Gastrocnemius medialis (tissue), 4 donors: ENCODE measurements around the gene RFNG. TPM values are rescaled to one million over a fixed set of nuclear protein-coding genes. Genes with fewer than 3 reads are reported as not detected.

ENCODE experiments used
- ATAC-seq, 2 donors: fragments of 150-250 bp; one replicate each; pipeline ENCODE4 v1.9.1; 2016
- DNase-seq, 2 donors: peaks; one replicate each; pipeline ENCODE4 v3.0.0-alpha.2; 2019
- H3K27ac ChIP-seq, 4 donors: fragments of 200-600 bp; sonication (generic); 1 replicate in 1 of 4; 2 replicates in 3 of 4; pipeline ENCODE4 v1.5.1; 2016 to 2018; ENCODE audit warnings: mild to moderate bottlenecking in 2 of 4, moderate library complexity in 1 of 4
- H3K27me3 ChIP-seq, 3 donors: fragments of 200-600 bp; sonication (generic) in 2 of 3; 1 replicate in 1 of 3; 2 replicates in 2 of 3; pipeline versions ENCODE4 v1.5.1 to v1.6.0; 2016 to 2019; ENCODE audit warnings: mild to moderate bottlenecking in 1 of 3, moderate library complexity in 1 of 3
- H3K36me3 ChIP-seq, 2 donors: fragments of 200-600 bp; sonication (generic) in 1 of 2; one replicate each; pipeline ENCODE4 v1.5.1; 2017 to 2018
- H3K4me1 ChIP-seq, 2 donors: fragments of 200-600 bp; sonication (generic) in 1 of 2; one replicate each; pipeline ENCODE4 v1.5.1; 2016 to 2017; ENCODE audit warnings: mild to moderate bottlenecking in 2 of 2
- H3K4me3 ChIP-seq, 4 donors: fragments of 200-600 bp; sonication (generic) in 3 of 4; 1 replicate in 1 of 4; 2 replicates in 3 of 4; pipeline ENCODE4 v1.5.1; 2016 to 2019; ENCODE audit warnings: mild to moderate bottlenecking in 2 of 4
- H3K9me3 ChIP-seq, 3 donors: fragments of 200-600 bp; sonication (generic) in 2 of 3; 1 replicate in 1 of 3; 2 replicates in 2 of 3; pipeline ENCODE4 v1.5.1; 2016 to 2019
- POLR2A ChIP-seq, 2 donors: fragments of 450-650 bp; IDR thresholded peaks; one replicate each; pipeline ENCODE4 v1.6.1; 2017; ENCODE audit warnings: antibody characterized with exemption in 2 of 2, mild to moderate bottlenecking in 2 of 2, moderate library complexity in 2 of 2
- in situ Hi-C, 4 donors: fragments of 200-750 bp; cut with MboI; loops; one replicate each; pipeline versions ENCODE4 v1.15.0 to v1.8.0; 2017; ENCODE audit warnings: low sequenced_read_pairs in 4 of 4
- intact Hi-C: fragments of 100-400 bp; cut with DNase I; formaldehyde crosslinking; loops from one replicate; pipeline ENCODE4 v1.15.1; 2023; ENCODE audit warnings: low total_unique reads
- total RNA-seq, 4 donors: library from RNA; depleted of rRNA; stranded (reverse); fragments of >200 nt; gene quantifications; one replicate each; pipeline versions ENCODE4 v1.1.0 to v1.2.3, GENCODE V29; 2016
- TF ChIP-seq, protein P1 (sequence below), 5 experiments: fragments of 450-650 bp in 3 of 5; fragments of 200-600 bp in 2 of 5; sonication (generic) in 2 of 5; IDR thresholded peaks in 4 of 5; conservative IDR thresholded peaks in 1 of 5; 1 replicate in 4 of 5; 2 replicates in 1 of 5; pipeline ENCODE4 v1.5.1; 2016 to 2019; ENCODE audit warnings: antibody characterized with exemption in 5 of 5, mild to moderate bottlenecking in 3 of 5, moderate library complexity in 3 of 5

RFNG gene
- total RNA-seq, 4 donors from 2014 or later: 29.6 to 64.9 (median 49.1) TPM

DNA sequence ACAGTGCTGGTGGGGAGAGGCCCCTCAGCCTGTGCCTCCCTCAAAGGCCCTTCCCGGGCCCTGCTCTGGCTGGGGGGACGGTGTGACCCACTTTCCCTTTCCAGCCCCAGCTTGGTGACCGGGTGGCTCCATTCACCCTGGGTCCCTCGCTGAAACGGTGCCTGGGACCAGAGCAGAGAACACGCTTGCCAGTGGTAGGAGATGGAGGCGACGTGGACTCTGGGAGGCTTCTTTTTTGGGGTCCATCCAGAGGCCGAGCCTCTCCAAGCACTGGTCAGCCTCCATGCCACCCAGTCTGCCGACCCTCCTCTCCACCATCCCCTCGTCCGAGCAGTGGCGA lies 36.7 kb downstream of the RFNG start:
- Histone ChIP-seq H3K27ac (no peak overlapping the region), H3K4me1 (peaks cover 6 to 28% of the 10 kb centered on the region in 2 donors), H3K27me3 (no peaks in the 10 kb centered on the region), H3K4me3 (no peak overlapping the region), H3K9me3 (no peaks in the 10 kb centered on the region), H3K36me3 (peaks cover 0 to 3% of the 10 kb centered on the region in 2 donors)
- in situ Hi-C loops (no loop called here), intact Hi-C loops (no loop called here)
- TF ChIP-seq, protein P1, sequence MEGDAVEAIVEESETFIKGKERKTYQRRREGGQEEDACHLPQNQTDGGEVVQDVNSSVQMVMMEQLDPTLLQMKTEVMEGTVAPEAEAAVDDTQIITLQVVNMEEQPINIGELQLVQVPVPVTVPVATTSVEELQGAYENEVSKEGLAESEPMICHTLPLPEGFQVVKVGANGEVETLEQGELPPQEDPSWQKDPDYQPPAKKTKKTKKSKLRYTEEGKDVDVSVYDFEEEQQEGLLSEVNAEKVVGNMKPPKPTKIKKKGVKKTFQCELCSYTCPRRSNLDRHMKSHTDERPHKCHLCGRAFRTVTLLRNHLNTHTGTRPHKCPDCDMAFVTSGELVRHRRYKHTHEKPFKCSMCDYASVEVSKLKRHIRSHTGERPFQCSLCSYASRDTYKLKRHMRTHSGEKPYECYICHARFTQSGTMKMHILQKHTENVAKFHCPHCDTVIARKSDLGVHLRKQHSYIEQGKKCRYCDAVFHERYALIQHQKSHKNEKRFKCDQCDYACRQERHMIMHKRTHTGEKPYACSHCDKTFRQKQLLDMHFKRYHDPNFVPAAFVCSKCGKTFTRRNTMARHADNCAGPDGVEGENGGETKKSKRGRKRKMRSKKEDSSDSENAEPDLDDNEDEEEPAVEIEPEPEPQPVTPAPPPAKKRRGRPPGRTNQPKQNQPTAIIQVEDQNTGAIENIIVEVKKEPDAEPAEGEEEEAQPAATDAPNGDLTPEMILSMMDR (IDR thresholded peaks at IDR 0.05 in 4 of 5, conservative IDR thresholded peaks at IDR 0.05 in 1 of 5): no peak
- TF ChIP-seq POLR2A (IDR thresholded peaks at IDR 0.05): no peak
- DNase-seq (no peak), ATAC-seq (no peak)

DNA sequence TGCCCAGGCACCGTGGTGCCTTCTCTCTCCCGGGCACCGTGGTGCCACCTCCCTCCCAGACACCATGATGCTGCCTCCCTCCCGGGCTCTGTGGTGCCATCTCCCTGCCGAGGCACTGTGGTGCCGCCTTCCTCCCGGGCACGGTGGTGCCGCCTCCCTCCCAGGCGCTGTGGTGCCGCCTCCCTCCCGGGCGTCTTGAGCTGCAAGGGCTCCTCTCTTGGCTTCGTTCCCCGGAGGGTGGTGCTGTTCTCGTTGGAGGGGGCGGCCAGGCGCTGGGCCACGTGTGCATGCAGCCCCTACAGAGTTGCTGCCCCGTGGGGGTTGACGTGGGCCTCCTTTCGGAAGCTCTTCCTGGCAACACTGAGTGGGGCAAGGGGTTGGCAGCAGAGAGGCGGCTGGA lies 37.2 kb downstream of the RFNG start:
- in situ Hi-C loops (no loop called here), intact Hi-C loops (no loop called here)
- ATAC-seq (no peak), DNase-seq (no peak)
- Histone ChIP-seq H3K4me3 (no peak overlapping the region), H3K9me3 (no peaks in the 10 kb centered on the region), H3K27me3 (no peaks in the 10 kb centered on the region), H3K4me1 (peaks cover 6 to 23% of the 10 kb centered on the region in 2 donors), H3K27ac (no peak overlapping the region), H3K36me3 (peaks cover 0 to 3% of the 10 kb centered on the region in 2 donors)
- TF ChIP-seq, protein P1 (IDR thresholded peaks at IDR 0.05 in 4 of 5, conservative IDR thresholded peaks at IDR 0.05 in 1 of 5): no peak
- TF ChIP-seq POLR2A (IDR thresholded peaks at IDR 0.05): no peak

DNA sequence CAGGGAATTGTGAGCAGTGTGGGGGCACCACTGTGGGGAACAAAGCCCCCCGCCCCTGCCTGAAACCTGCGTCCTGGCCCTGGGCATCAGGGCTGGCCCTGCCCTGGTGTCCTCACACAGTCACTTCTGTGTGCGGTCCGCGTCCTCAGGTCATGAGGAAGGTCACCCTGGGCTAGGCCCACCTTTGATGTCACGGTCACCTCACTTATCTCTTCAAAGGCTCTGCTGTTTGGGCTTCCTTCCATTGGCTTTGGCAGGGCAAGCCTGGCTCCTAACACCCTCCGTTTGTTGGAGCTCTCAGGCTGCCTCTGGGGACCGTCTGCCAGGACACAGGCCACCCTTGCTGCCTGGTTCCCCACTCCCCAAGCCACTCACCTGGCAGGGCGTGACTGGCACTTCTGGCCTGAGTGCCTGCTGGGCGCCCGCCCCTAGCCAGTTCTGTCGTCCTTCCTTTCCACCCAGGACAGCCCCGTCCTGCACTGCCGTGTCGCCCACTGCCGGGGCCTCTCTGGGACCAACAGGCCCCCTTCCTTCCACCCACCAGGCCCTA lies 37.8 kb downstream of the RFNG start:
- H3K27ac ChIP-seq: no peak overlapping the region
- DNase-seq (no peak), ATAC-seq (no peak)
- no peaks in the 10 kb centered on the region for H3K9me3 ChIP-seq
- no peaks in the 10 kb centered on the region for H3K27me3 ChIP-seq
- H3K36me3 ChIP-seq: peaks cover 0 to 3% of the 10 kb centered on the region in 2 donors
- intact Hi-C loops: no loop called here
- H3K4me1 ChIP-seq: peaks cover 1 to 17% of the 10 kb centered on the region in 2 donors
- in situ Hi-C loops: no loop called here
- TF ChIP-seq POLR2A (IDR thresholded peaks at IDR 0.05): no peak
- TF ChIP-seq, protein P1 (IDR thresholded peaks at IDR 0.05 in 4 of 5, conservative IDR thresholded peaks at IDR 0.05 in 1 of 5): no peak
- H3K4me3 ChIP-seq: no peak overlapping the region

DNA sequence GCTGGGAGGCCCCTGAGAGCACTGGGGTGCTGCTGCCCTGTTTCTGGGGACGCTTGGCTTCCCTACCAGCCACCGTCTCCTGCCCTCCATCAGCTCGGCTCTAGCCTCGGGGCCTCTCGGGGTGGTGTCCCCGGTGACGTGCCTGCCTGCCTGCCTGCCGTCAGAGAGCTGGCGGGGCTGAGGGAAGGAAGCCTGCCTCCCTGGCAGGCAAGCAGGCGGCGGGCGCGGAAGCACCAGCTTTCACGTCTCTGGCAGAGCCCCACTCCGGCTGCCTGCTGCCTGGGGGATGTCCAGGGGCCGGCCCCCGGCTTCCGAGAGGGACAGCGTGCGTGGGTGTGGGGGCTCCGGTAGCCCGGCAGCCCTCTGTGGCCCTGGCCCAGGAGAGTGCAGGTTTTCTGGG lies 38.3 kb downstream of the RFNG start:
- Histone ChIP-seq H3K9me3 (no peaks in the 10 kb centered on the region), H3K36me3 (peaks cover 0 to 3% of the 10 kb centered on the region in 2 donors), H3K4me3 (no peak overlapping the region), H3K27me3 (no peaks in the 10 kb centered on the region), H3K27ac (no peak overlapping the region), H3K4me1 (peaks cover 0 to 12% of the 10 kb centered on the region in 2 donors)
- TF ChIP-seq, protein P1 (IDR thresholded peaks at IDR 0.05 in 4 of 5, conservative IDR thresholded peaks at IDR 0.05 in 1 of 5): no peak
- TF ChIP-seq POLR2A (IDR thresholded peaks at IDR 0.05): no peak
- intact Hi-C loops (no loop called here), in situ Hi-C loops (no loop called here)
- DNase-seq: no peak
- no peak for ATAC-seq
